GM23338 (cell line): ENCODE results near the gene RCAN3. TPM values are rescaled to one million over a fixed set of nuclear protein-coding genes. Genes with fewer than 3 reads are reported as not detected.

Experiments used
- ATAC-seq: fragments of 200-7000 bp; cut with Tn5 transposase; 3 replicates; pipeline ENCODE4 v1.9.1; 2020
- DNase-seq: peaks from one replicate; pipeline ENCODE4 v3.0.0-alpha.2; 2015; ENCODE audit warnings: low spot score
- H2AFZ ChIP-seq: fragments of 200-600 bp; sonication (generic); 2 replicates; pipeline ENCODE4 v1.8.0; 2016; ENCODE audit warnings: antibody characterized with exemption, mild to moderate bottlenecking, moderate library complexity
- H3F3A ChIP-seq: fragments of 200-600 bp; sonication (generic); replicated peaks from 2 replicates; pipeline ENCODE4 v1.8.0; 2017; ENCODE audit warnings: antibody characterized with exemption, mixed run types, low read depth
- H3K27ac ChIP-seq: fragments of 200-600 bp; sonication (generic); 2 replicates; pipeline ENCODE4 v1.6.1; 2016; ENCODE audit warnings: low read depth
- H3K27me3 ChIP-seq: fragments of 200-600 bp; sonication (generic); 2 replicates; pipeline ENCODE4 v1.8.0; 2016; ENCODE audit warnings: mild to moderate bottlenecking, mixed run types, moderate library complexity; ENCODE audit not compliant: insufficient read depth
- H3K36me3 ChIP-seq: fragments of 200-600 bp; sonication (generic); 2 replicates; pipeline ENCODE4 v1.8.0; 2016; ENCODE audit warnings: mild to moderate bottlenecking; ENCODE audit not compliant: insufficient read depth
- H3K4me1 ChIP-seq: fragments of 200-600 bp; sonication (generic); 2 replicates; pipeline ENCODE4 v1.8.0; 2016; ENCODE audit warnings: mild to moderate bottlenecking, moderate library complexity; ENCODE audit not compliant: insufficient read depth
- H3K4me2 ChIP-seq: fragments of 200-600 bp; sonication (generic); 2 replicates; pipeline ENCODE4 v1.7.1; 2017; ENCODE audit warnings: mixed run types
- H3K4me3 ChIP-seq: fragments of 200-600 bp; sonication (generic); 2 replicates; pipeline ENCODE4 v1.6.1; 2016; ENCODE audit warnings: mixed run types
- H3K79me2 ChIP-seq: fragments of 200-600 bp; sonication (generic); replicated peaks from 2 replicates; pipeline ENCODE4 v1.8.0; 2017; ENCODE audit warnings: mild to moderate bottlenecking; ENCODE audit not compliant: insufficient read depth
- H3K9me2 ChIP-seq: fragments of 200-600 bp; sonication (generic); 2 replicates; pipeline ENCODE4 v1.8.0; 2017; ENCODE audit not compliant: insufficient read depth
- H4K20me1 ChIP-seq: fragments of 200-600 bp; sonication (generic); replicated peaks from 2 replicates; pipeline ENCODE4 v1.8.0; 2017; ENCODE audit warnings: mild to moderate bottlenecking; ENCODE audit not compliant: insufficient read depth
- H3K27ac Mint-ChIP-seq: 2 replicates; pipeline ENCODE4 v1.8.0; 2020; ENCODE audit warnings: inconsistent platforms, mild to moderate bottlenecking, moderate library complexity, mixed read lengths
- H3K27me3 Mint-ChIP-seq: 3 replicates; pipeline ENCODE4 v1.8.0; 2022; ENCODE audit warnings: low read depth, mild to moderate bottlenecking, moderate library complexity, mixed read lengths, inconsistent platforms; ENCODE audit not compliant: insufficient read depth, poor library complexity
- H3K36me3 Mint-ChIP-seq: 3 replicates; pipeline ENCODE4 v1.8.0; 2021; ENCODE audit warnings: low read depth, mild to moderate bottlenecking, inconsistent platforms, moderate library complexity, mixed read lengths
- H3K4me1 Mint-ChIP-seq: 3 replicates; pipeline ENCODE4 v1.8.0; 2020; ENCODE audit warnings: mild to moderate bottlenecking, inconsistent platforms, mixed read lengths
- H3K4me3 Mint-ChIP-seq: 3 replicates; pipeline ENCODE4 v1.8.0; 2021; ENCODE audit warnings: moderate library complexity, mild to moderate bottlenecking, inconsistent platforms, mixed read lengths
- H3K9me3 Mint-ChIP-seq: 3 replicates; pipeline ENCODE4 v1.8.0; 2020; ENCODE audit warnings: moderate library complexity, mild to moderate bottlenecking, inconsistent platforms, mixed read lengths
- CREB1 ChIP-seq: fragments of 250-450 bp; sonication (Bioruptor Pico); IDR thresholded peaks from 2 replicates; pipeline ENCODE4 v1.5.0; 2020; ENCODE audit warnings: low read depth, mild to moderate bottlenecking, moderate library complexity
- EZH2 ChIP-seq: fragments of 200-600 bp; sonication (generic); IDR thresholded peaks from one replicate; pipeline ENCODE4 v1.8.0; 2017; ENCODE audit warnings: antibody characterized with exemption, mild to moderate bottlenecking, low read depth; ENCODE audit not compliant: unreplicated experiment
- EZH2phosphoT487 ChIP-seq: fragments of 200-600 bp; sonication (generic); IDR thresholded peaks from one replicate; pipeline ENCODE4 v1.8.1; 2018; ENCODE audit warnings: antibody characterized with exemption; ENCODE audit not compliant: unreplicated experiment
- JUNB ChIP-seq: IDR thresholded peaks from one replicate; pipeline ENCODE4 v1.6.1; 2016; ENCODE audit warnings: antibody characterized with exemption; ENCODE audit not compliant: unreplicated experiment
- NANOG ChIP-seq: IDR thresholded peaks from 2 replicates; pipeline ENCODE4 v1.6.1; 2016; ENCODE audit warnings: antibody characterized with exemption, borderline replicate concordance
- POLR2AphosphoS5 ChIP-seq: IDR thresholded peaks from 2 replicates; pipeline ENCODE4 v1.6.1; 2016; ENCODE audit warnings: antibody characterized with exemption, low read depth
- STAT1 ChIP-seq: IDR thresholded peaks from one replicate; pipeline ENCODE4 v1.6.1; 2016; ENCODE audit warnings: antibody characterized with exemption; ENCODE audit not compliant: unreplicated experiment
- ZNF114 ChIP-seq: fragments of 250-450 bp; sonication (Bioruptor Pico); IDR thresholded peaks from 2 replicates; pipeline ENCODE4 v1.5.0; 2020; ENCODE audit warnings: mild to moderate bottlenecking, moderate library complexity
- ZNF331 ChIP-seq: fragments of 250-450 bp; sonication (Bioruptor Pico); IDR thresholded peaks from 2 replicates; pipeline ENCODE4 v1.5.0; 2020; ENCODE audit warnings: low read depth, mild to moderate bottlenecking, moderate library complexity
- polyA plus RNA-seq: library from polyadenylated mRNA; unstranded; fragments of >200 nt; fragmentation: Nextera tagmentation; extraction: Ambion mirVana; gene quantifications from 2 replicates; pipeline ENCODE4 v1.2.1, GENCODE V29; 2016
- total RNA-seq: library from RNA; depleted of rRNA; stranded (reverse); fragments of >200 nt; shearing (Covaris generic); gene quantifications from 2 replicates; pipeline ENCODE4 v1.2.3, GENCODE V29; 2014
- TF ChIP-seq, protein P1 (sequence below), 2 experiments: fragments of 200-600 bp in 1 of 2; sonication (generic) in 1 of 2; conservative IDR thresholded peaks; 2 replicates each; pipeline versions ENCODE4 v1.5.1 to v1.6.1; 2016 to 2017; ENCODE audit warnings: antibody characterized with exemption in 2 of 2, low read depth in 2 of 2, mild to moderate bottlenecking in 2 of 2, moderate library complexity in 1 of 2
- TF ChIP-seq, protein P2 (sequence below): IDR thresholded peaks from 2 replicates; pipeline ENCODE4 v1.6.1; 2016; ENCODE audit warnings: antibody characterized with exemption
- TF ChIP-seq, protein P3 (sequence below): IDR thresholded peaks from one replicate; pipeline ENCODE4 v1.6.1; 2018; ENCODE audit warnings: antibody characterized with exemption; ENCODE audit not compliant: unreplicated experiment
- TF ChIP-seq, protein P4 (sequence below): fragments of 250-450 bp; sonication (Bioruptor Pico); IDR thresholded peaks from 2 replicates; pipeline ENCODE4 v1.5.0; 2020; ENCODE audit warnings: mild to moderate bottlenecking, moderate library complexity

The RCAN3 gene
- total and polyA plus RNA-seq, 2 experiments from 2014 or later = 8.9 to 11.2 TPM

DNA sequence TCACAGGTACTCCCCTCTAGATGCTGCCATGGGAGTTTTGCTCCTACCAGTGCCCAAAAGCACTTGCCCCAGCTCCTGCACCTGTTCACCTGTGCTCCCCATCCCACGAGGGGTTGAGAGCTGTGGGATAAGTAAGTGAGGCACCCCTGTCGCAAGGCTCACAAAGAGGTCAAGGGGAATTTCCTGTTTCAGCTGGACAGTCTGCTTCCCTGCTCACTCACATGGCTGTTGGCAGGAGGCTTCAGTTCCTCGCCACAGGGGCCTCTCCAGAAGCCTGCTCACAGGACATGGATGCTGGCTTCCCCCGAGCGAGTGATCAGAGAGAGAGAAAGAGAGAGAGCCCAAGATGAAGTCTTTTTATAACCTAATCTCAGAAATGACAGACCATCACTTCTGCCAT lies 44.6 kb downstream of the RCAN3 start:
- H3K27ac Mint-ChIP-seq = no peak overlapping the region
- no peak for ATAC-seq
- DNase-seq = no peak
- Histone ChIP-seq H3K79me2 (no peaks in the 10 kb centered on the region), H3K27ac (no peak overlapping the region), H3K27me3 (no peaks in the 10 kb centered on the region), H3K36me3 (no peaks in the 10 kb centered on the region), H3F3A (no peaks in the 10 kb centered on the region), H3K4me2 (no peak overlapping the region), H2AFZ (no peak overlapping the region), H3K4me3 (no peak overlapping the region), H4K20me1 (no peaks in the 10 kb centered on the region), H3K4me1 (no peaks in the 10 kb centered on the region), H3K9me2 (no peaks in the 10 kb centered on the region)
- H3K36me3 Mint-ChIP-seq = no peaks in the 10 kb centered on the region
- peaks cover 2% of the 10 kb centered on the region for H3K4me1 Mint-ChIP-seq
- no peaks in the 10 kb centered on the region for H3K9me3 Mint-ChIP-seq
- no peak overlapping the region for H3K4me3 Mint-ChIP-seq
- TF ChIP-seq ZNF331 (CRISPR knock-in tag) = no peak
- TF ChIP-seq, protein P1, sequence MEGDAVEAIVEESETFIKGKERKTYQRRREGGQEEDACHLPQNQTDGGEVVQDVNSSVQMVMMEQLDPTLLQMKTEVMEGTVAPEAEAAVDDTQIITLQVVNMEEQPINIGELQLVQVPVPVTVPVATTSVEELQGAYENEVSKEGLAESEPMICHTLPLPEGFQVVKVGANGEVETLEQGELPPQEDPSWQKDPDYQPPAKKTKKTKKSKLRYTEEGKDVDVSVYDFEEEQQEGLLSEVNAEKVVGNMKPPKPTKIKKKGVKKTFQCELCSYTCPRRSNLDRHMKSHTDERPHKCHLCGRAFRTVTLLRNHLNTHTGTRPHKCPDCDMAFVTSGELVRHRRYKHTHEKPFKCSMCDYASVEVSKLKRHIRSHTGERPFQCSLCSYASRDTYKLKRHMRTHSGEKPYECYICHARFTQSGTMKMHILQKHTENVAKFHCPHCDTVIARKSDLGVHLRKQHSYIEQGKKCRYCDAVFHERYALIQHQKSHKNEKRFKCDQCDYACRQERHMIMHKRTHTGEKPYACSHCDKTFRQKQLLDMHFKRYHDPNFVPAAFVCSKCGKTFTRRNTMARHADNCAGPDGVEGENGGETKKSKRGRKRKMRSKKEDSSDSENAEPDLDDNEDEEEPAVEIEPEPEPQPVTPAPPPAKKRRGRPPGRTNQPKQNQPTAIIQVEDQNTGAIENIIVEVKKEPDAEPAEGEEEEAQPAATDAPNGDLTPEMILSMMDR (conservative IDR thresholded peaks at IDR 0.05; ENCODE audit: low read depth in 2 of 2) = no peak
- TF ChIP-seq, protein P2, sequence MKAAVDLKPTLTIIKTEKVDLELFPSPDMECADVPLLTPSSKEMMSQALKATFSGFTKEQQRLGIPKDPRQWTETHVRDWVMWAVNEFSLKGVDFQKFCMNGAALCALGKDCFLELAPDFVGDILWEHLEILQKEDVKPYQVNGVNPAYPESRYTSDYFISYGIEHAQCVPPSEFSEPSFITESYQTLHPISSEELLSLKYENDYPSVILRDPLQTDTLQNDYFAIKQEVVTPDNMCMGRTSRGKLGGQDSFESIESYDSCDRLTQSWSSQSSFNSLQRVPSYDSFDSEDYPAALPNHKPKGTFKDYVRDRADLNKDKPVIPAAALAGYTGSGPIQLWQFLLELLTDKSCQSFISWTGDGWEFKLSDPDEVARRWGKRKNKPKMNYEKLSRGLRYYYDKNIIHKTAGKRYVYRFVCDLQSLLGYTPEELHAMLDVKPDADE = no peak
- TF ChIP-seq, protein P3, sequence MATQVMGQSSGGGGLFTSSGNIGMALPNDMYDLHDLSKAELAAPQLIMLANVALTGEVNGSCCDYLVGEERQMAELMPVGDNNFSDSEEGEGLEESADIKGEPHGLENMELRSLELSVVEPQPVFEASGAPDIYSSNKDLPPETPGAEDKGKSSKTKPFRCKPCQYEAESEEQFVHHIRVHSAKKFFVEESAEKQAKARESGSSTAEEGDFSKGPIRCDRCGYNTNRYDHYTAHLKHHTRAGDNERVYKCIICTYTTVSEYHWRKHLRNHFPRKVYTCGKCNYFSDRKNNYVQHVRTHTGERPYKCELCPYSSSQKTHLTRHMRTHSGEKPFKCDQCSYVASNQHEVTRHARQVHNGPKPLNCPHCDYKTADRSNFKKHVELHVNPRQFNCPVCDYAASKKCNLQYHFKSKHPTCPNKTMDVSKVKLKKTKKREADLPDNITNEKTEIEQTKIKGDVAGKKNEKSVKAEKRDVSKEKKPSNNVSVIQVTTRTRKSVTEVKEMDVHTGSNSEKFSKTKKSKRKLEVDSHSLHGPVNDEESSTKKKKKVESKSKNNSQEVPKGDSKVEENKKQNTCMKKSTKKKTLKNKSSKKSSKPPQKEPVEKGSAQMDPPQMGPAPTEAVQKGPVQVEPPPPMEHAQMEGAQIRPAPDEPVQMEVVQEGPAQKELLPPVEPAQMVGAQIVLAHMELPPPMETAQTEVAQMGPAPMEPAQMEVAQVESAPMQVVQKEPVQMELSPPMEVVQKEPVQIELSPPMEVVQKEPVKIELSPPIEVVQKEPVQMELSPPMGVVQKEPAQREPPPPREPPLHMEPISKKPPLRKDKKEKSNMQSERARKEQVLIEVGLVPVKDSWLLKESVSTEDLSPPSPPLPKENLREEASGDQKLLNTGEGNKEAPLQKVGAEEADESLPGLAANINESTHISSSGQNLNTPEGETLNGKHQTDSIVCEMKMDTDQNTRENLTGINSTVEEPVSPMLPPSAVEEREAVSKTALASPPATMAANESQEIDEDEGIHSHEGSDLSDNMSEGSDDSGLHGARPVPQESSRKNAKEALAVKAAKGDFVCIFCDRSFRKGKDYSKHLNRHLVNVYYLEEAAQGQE = no peak
- no peak for TF ChIP-seq CREB1 (CRISPR knock-in tag)
- no peak for TF ChIP-seq EZH2
- no peak for TF ChIP-seq JUNB
- no peak for TF ChIP-seq POLR2AphosphoS5
- TF ChIP-seq EZH2phosphoT487 = no peak
- no peak for TF ChIP-seq ZNF114 (CRISPR knock-in tag)
- TF ChIP-seq, protein P4, sequence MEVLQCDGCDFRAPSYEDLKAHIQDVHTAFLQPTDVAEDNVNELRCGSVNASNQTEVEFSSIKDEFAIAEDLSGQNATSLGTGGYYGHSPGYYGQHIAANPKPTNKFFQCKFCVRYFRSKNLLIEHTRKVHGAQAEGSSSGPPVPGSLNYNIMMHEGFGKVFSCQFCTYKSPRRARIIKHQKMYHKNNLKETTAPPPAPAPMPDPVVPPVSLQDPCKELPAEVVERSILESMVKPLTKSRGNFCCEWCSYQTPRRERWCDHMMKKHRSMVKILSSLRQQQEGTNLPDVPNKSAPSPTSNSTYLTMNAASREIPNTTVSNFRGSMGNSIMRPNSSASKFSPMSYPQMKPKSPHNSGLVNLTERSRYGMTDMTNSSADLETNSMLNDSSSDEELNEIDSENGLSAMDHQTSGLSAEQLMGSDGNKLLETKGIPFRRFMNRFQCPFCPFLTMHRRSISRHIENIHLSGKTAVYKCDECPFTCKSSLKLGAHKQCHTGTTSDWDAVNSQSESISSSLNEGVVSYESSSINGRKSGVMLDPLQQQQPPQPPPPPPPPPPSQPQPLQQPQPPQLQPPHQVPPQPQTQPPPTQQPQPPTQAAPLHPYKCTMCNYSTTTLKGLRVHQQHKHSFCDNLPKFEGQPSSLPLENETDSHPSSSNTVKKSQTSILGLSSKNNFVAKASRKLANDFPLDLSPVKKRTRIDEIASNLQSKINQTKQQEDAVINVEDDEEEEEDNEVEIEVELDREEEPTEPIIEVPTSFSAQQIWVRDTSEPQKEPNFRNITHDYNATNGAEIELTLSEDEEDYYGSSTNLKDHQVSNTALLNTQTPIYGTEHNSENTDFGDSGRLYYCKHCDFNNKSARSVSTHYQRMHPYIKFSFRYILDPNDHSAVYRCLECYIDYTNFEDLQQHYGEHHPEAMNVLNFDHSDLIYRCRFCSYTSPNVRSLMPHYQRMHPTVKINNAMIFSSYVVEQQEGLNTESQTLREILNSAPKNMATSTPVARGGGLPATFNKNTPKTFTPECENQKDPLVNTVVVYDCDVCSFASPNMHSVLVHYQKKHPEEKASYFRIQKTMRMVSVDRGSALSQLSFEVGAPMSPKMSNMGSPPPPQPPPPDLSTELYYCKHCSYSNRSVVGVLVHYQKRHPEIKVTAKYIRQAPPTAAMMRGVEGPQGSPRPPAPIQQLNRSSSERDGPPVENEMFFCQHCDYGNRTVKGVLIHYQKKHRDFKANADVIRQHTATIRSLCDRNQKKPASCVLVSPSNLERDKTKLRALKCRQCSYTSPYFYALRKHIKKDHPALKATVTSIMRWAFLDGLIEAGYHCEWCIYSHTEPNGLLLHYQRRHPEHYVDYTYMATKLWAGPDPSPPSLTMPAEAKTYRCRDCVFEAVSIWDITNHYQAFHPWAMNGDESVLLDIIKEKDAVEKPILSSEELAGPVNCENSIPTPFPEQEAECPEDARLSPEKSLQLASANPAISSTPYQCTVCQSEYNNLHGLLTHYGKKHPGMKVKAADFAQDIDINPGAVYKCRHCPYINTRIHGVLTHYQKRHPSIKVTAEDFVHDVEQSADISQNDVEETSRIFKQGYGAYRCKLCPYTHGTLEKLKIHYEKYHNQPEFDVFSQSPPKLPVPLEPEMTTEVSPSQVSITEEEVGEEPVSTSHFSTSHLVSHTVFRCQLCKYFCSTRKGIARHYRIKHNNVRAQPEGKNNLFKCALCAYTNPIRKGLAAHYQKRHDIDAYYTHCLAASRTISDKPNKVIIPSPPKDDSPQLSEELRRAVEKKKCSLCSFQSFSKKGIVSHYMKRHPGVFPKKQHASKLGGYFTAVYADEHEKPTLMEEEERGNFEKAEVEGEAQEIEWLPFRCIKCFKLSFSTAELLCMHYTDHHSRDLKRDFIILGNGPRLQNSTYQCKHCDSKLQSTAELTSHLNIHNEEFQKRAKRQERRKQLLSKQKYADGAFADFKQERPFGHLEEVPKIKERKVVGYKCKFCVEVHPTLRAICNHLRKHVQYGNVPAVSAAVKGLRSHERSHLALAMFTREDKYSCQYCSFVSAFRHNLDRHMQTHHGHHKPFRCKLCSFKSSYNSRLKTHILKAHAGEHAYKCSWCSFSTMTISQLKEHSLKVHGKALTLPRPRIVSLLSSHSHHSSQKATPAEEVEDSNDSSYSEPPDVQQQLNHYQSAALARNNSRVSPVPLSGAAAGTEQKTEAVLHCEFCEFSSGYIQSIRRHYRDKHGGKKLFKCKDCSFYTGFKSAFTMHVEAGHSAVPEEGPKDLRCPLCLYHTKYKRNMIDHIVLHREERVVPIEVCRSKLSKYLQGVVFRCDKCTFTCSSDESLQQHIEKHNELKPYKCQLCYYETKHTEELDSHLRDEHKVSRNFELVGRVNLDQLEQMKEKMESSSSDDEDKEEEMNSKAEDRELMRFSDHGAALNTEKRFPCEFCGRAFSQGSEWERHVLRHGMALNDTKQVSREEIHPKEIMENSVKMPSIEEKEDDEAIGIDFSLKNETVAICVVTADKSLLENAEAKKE (CRISPR knock-in tag) = no peak
- TF ChIP-seq NANOG = no peak
- TF ChIP-seq STAT1 = no peak
- no peaks in the 10 kb centered on the region for H3K27me3 Mint-ChIP-seq
